GM18502 (cell line): ENCODE data around the gene KLC1.

Experiments used
- ATAC-seq: cut with Tn5 transposase; IDR thresholded peaks from one replicate; pipeline ENCODE4 v1.9.1; 2021; ENCODE audit warnings: mild to moderate bottlenecking; ENCODE audit not compliant: unreplicated experiment, poor library complexity

Gene KLC1

DNA sequence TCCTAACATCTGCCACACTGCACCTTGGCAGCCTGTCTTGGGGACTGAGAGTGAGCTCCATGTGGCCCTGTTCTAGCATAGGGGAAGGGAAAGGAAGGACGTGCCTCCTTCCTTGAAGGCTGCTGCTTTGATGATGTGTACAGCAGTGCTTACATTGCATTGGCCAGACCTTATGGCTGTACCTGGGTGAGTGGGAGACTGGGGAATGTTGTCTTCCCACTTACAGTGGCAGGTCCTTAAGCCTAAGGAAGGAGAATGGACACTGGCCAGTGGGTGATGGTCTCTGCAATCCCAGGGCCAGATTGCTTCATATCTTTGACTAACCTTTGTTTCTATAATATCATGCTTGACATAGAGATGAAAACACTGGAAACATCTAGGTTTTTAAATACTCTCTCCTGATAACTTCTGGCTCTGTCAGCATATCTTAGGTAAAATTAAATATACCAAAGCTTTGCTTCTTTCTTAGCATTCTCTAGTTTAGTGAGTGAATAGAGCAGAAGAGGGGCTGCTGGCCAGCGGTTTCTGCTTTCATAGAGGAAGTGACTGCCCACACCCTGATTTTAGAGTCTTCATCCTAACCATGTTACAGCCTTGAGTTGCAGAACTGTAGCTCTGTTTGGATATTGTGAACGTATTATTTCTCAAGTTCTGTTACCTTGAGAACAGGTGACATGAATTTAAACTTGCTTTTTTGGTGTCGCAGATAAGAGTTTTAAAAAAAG, 27.2 kb downstream of the KLC1 start:
- ATAC-seq: no peak

DNA sequence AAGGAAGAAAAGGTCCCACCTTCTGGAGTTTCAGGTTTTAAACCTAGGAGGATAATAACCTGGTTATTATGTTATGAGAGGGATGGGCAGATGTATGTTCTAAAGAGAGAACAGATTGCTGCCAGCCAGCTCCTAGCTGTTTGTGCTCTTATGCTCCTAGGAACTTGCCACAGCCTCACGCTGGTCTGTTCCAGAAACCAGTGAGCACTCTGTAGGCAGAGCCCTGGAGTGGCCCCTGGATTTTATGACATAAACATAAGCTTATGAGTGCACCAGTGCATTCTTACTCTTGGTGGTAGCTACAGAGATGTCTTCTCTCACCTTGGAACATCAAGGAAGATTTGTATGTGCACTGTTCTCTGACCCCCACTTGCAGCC, 27.7 kb downstream of the KLC1 start:
- ATAC-seq: no peak

DNA sequence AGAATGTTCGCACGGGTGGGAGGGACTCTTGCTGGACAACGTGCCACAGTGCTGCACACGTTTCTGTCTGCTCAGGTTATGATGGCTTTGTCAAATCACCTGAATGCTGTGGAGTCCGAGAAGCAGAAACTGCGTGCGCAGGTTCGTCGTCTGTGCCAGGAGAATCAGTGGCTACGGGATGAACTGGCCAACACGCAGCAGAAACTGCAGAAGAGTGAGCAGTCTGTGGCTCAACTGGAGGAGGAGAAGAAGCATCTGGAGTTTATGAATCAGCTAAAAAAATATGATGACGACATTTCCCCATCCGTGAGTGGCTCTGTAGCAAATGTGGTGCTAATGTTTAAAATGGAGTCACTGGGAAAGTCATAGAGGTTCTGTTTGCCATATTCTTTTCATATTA, 28.5 kb downstream of the KLC1 start:
- ATAC-seq: no peak

DNA sequence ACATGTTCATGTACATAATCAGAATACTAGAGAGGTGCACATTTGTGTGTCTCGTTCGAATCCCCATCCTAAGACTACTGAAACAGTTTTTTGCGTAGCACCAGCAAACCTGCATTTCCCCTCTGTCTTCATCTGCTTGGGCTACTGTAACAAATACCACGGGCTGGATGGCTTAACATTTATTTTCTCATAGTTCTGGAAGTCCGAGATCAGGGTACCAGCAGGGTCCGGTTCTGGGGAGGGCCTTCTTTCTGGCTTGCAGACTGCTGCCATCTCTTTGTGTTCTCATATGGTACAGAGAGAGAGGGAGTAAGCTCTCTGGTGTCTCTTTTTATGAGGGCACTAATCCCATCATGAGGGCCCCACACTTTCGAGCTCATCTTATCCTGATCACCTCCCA, 30.6 kb downstream of the KLC1 start:
- no peak for ATAC-seq

DNA sequence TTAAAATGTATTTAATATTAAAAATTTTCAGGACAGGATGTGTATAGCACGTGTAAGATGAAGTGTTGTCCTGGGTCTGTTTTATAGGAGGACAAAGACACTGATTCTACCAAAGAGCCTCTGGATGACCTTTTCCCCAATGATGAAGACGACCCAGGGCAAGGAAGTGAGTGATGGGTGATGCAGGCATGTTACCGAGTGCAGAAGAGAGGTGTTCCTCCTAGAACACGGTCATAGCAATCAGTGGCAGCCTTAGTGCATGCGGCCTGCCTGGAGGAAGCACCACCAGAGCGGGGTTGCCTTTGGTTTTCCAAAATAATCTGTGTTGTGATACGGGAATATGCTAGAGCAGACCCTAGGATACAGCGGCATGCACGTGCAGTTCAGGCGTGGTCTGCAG, 33.0 kb downstream of the KLC1 start:
- no peak for ATAC-seq

DNA sequence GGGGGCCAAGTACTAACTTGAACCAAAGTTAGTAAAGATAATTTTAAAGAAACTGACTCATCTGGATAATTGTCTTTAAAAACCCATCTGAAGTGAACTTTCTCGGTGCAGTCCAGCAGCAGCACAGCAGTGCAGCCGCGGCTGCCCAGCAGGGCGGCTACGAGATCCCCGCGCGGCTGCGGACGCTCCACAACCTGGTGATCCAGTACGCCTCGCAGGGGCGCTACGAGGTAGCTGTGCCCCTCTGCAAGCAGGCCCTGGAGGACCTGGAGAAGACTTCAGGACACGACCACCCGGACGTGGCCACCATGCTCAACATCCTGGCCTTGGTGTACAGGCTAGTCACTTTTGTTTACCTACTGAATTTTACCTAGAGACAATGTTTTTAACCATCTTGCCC, 33.6 kb downstream of the KLC1 start:
- no peak for ATAC-seq

DNA sequence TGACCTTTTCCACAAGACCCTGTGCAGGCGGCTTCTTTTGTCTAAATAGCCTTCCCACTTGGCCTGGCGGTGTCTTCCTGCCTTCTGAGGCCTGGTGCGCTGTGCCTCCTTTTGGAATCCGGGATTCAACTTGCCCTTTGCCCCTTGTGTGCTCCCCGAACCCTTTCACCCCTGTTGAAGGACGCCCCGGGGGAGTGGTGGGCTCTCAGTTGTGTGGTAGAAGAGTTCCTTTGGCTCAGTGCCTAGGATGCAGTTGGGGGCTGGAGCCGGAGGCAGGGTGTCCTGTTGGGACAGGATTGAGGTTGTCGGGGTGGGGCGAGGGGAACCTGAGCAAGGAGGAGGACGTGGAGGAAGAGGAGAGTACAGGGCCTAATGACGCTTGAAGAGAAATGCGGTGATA, 34.5 kb downstream of the KLC1 start:
- no peak for ATAC-seq

DNA sequence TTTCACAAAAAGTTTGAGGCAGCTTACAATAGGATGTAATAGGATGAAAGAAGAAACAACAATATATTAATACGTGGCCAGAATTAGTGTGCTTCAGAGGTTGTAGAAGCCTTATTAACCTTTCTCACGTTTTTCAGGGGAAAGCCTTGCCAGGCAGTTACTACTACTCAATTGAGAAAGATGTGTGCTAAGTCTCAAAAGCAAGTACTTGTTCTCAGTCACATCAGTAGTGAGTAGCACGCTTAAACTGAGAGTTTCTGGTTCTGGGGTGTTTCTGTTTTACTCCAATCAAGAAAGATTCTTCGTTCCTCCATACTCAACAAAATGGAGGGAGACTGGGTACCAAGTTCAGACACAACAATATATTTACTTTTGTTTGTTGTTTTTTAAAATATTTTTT, 38.7 kb downstream of the KLC1 start:
- no peak for ATAC-seq

DNA sequence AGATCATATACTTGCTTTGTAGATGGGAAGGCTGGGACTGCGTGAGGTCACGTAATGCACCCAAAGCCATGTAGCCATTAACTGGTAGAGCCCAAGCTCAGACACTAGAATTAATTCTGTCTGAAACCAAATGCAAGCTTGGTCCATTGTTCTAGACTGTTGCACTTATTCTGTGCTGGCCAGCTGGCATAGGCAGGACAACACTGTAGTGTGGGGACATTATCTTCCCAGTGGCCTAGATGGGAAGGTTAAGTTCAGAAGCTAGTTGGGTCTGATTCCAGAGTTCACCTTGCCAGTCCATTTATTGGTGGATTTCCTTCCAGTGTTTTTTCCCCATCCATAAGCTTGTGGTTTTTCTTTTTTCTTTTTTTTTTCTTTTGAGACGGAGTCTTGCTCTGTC, 39.1 kb downstream of the KLC1 start:
- ATAC-seq: no peak

DNA sequence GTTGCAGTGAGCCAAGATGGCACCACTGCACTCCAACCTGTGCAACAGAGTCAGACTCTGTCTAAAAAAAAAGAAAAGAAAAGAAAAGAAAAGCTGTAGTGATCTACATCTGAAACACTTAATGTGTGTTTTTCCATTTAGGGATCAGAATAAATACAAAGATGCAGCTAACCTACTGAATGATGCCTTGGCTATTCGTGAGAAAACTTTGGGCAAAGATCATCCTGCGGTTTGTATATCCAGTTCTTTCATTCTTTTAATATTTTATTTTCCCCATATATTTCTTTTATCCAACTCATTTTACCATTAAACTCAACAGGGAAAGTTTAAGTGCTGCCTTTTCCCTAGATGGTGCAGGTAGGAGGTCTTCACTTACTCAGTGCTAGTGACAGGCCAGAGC, 40.4 kb downstream of the KLC1 start:
- ATAC-seq: no peak

DNA sequence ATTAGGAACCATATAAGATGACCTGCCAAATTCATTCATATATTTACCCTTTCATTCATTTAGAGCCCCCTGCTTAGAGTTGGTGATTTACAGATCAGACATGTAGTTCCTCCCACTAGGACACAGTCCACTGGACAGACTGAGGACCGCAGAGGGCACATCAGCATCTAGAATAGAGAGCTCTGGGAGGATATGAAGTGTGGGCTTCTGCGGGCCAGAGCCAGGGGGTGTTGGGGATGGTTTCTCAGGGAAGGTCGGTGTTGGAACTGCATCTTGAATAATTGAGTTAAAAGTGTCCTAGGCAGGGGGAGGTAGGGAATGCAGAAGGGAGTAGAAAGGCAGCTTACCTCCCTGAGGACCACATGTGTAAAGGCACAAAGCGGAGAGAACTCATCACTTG, 42.9 kb downstream of the KLC1 start:
- ATAC-seq: no peak

DNA sequence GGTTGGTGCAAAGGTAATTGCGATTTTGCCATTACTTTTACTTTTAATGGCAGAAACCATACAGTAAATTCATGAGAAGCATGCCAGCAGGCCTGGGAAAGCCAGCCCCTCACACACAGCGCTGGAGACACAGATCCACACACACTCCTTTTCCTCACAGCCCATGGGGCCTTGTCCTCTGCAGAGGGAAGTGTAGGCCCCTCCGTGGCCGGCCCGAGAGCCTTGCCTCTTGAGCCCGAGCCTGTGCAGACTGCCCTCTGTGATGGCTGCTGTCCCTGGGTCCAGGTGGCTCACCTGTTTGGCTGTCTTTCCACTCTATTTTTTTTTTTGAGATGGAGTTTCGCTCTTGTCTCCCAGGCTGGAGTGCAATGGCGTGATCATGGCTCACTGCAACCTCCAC, 46.9 kb downstream of the KLC1 start:
- no peak for ATAC-seq

DNA sequence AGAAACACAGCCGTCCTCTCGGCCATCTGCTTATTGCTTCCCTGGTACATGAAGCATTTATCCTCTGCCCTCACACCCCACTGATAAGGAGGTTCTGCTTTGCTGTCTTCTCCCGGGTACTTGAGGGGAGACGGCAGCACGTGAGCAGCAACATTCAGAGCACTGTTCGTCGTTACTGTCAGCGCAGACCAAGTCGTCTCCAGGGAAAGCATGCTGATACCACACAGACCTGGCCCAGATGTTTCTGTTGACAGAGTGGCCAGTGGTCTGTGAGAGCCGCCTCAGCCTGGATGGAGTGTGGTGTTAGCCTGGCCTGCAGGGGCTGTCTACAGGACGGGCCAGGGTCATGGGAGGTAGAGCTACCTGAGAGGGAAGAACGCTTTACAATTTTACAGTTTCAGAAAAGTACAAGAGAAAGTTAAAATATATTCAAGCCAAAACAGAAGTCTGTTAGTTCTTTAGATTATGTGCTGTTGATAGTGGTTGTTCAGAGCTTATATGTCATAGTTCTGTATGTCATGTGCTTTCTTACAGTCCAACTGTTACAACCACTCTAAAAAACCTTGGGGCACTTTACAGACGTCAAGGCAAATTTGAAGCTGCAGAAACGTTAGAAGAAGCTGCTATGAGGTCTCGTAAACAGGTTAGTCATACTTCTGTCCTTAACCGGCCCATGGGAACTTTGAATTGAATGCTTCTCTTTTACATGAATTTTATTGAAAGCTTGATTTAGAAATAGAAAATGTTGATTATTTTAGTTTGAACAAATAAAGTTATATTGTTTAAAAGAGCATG, 48.1 kb downstream of the KLC1 start:
- no peak for ATAC-seq

DNA sequence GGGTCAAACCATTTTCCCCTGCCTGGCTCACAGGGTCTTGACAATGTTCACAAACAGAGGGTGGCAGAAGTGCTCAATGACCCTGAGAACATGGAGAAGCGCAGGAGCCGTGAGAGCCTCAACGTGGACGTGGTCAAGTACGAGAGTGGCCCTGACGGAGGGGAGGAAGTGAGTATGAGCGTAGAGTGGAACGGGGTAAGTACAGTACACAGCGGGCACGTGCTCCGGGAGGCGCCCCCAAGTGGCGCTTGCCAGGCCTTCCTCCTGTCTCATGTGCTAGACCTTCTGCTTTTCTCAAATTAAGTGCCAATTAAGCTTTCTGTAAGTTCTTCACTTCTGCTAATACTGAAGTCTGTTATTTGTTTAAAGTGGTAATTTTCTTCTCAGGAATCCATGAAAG, 50.3 kb downstream of the KLC1 start:
- no peak for ATAC-seq

DNA sequence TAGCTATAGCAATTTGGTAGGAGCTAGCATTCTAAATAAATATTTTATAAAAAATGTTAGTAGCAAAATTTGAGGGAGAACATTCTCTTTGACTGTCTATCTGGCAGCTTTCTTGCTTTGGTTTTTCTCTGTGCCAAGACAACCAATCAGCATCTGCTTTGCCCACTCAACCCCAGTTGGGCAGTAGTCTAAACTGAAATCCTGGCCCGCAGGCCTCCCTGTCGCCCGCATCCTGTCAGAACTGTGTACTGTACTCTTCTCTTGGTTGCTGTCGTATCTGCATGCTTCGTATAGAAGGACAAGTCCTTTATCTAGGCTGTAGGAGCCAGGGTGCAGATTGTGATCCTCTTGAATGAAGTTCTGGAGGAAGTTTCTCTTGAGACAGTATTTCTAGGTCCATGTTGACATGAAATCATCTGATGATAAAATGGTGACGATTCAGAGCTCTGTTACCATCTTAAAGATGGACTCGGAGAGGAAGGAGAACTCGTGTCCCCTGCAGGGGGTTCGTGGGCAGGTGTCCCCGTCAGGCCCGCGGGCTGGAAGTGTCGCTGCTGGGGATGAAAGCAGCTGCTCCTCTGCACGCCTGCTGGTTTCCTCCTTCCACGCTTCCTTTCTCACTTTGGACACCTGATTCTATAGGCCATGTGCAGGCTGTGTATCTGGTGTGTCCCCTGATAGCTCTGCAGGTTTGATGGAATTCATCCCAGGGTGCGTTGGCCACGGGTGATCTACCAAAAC, 51.6 kb downstream of the KLC1 start:
- no peak for ATAC-seq

DNA sequence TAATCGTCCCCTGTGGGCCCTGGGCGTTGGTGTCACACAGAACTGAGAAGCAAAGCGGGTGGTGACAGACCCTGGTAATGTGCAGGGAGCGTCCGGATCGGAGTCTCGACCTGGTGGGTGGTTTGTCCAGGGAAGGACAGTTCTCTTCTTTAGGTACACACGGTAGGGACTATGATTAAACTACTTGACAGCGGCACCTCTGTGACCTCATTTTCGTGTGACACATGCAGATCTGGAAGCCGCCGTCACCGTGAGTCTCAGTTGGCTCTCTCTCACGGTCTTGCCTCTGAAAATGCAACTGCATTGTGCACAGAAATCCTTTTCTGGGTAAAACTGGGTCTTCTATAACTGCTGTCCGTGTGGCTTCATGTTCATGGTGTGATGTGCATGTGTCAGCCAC, 54.1 kb downstream of the KLC1 start:
- ATAC-seq: no peak

DNA sequence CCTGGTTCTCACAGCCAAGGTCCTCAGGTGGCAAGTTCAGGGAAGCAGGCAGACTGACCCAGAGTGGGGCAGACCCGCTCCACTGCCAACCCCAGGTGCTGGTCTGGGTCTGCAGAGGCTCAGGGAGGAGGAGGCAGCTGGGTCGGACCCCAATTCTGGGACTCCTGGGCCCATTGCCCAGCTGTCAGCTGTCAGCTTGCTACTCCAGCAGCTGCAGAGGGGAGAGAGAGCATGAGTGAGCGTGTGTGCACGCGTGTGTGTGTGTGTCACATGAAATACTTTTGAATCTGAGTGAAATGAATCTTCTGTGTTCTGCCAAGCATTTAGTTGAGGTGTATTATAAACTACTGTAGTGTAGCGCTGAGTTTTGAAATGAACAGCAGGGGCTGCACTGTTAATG, 55.5 kb downstream of the KLC1 start:
- ATAC-seq: no peak

DNA sequence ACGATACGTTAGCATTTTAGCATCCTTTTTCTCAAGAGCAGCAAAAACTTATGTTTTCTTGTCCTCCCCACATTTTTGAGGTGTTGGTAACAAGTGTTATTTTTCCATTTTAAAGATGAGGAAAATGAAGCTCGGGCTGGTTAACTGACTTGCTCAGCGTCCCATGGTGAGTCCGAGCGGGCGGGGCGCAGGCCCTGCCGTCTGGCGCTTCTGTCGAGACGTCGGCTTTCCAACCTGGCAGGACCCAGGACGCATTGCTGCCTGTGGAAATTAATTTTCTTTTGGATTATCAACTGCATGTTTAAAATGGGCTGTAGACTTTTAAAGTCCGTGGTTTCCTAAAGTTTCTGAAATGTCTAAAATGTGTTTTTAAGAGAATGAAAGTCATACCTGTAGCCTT, 55.9 kb downstream of the KLC1 start:
- no peak for ATAC-seq

DNA sequence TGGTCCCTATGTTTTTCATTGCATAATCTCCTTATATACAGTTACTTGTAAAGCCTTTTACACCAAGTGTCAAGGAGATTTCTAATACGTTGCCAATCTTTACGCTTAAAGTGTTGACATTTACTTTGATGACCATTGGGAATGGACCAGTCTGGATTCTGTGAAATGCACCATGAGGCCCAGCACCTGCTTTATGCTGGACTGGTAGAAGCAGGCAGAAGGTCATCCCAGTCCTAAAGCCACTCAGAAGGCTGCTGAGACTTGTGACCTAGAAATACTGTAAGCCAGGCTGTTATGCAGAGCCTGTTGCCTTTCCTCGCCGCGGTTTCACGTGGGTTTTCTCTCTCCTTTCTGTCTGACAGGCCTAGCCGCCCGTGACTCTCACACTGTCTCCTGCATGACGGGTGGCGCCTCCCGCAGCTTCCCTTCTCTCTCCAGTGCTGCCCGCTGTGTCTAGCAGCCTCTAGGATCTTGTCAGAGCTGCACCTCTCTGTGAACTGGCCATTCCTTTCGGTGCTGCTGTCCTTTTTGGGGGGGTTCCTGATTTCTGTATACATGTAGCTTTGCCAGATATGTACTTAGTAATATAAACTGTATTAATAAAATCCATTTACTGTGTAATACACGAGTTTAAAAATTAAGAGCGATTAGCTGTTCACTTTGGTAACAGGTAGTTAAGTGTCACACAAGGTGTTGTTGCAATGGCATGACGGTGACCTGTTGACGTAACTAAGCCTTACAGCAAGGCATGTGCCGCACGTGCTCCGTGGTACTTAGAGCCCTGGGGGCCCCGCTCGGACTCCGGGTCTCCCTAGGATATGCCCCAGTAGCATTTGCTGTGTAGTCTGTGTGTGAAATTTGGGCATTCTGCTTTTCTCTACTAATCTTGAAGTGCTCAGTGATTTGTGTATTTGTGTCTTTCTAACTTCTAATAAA, 56.5 kb downstream of the KLC1 start:
- ATAC-seq: no peak

DNA sequence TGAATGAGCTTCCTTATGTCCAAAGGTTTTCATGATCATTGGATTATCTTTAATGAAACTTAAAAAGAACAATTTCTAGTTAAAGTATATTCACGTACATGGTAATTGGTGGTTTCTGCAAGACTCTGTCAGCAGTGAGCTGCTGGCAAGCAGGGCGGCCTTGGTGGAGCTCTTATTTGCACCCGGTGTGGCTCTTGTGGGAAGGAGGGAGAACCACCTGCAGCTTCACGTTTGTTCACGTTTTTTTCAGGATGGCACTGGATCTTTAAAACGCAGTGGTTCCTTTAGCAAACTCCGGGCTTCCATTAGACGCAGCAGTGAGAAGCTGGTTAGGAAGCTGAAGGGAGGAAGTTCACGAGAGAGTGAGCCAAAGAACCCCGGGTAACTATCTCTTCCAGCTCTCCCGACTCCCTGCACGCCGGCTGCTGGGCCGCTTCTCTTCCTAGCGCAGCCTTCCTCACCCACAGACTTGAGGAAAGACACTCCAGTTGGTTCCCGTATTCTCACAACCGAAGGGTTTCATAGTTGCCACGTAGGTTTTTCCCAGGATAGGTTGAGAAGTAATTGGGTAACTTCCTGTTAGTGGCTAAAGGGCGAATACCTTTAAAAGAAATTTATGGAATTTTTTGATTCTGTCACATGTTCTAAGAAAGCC, 57.9 kb downstream of the KLC1 start:
- no peak for ATAC-seq
